ENCODE results near the gene CES5A.

- TF ChIP-seq, protein P1, sequence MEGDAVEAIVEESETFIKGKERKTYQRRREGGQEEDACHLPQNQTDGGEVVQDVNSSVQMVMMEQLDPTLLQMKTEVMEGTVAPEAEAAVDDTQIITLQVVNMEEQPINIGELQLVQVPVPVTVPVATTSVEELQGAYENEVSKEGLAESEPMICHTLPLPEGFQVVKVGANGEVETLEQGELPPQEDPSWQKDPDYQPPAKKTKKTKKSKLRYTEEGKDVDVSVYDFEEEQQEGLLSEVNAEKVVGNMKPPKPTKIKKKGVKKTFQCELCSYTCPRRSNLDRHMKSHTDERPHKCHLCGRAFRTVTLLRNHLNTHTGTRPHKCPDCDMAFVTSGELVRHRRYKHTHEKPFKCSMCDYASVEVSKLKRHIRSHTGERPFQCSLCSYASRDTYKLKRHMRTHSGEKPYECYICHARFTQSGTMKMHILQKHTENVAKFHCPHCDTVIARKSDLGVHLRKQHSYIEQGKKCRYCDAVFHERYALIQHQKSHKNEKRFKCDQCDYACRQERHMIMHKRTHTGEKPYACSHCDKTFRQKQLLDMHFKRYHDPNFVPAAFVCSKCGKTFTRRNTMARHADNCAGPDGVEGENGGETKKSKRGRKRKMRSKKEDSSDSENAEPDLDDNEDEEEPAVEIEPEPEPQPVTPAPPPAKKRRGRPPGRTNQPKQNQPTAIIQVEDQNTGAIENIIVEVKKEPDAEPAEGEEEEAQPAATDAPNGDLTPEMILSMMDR (IDR thresholded peaks at IDR 0.05), result no peak
- no peak for TF ChIP-seq POLR2A (IDR thresholded peaks at IDR 0.05)
Measured at GRCh38 chr16:55917373-55918160, 42.4 kb upstream of the CES5A start.
